Fibroblast of lung (primary cell): ENCODE results near the gene REEP1. TPM values are rescaled to one million over a fixed set of nuclear protein-coding genes. Genes with fewer than 3 reads are reported as not detected.
A peak's percentile ranks its signal among the peaks of the same experiment; 100 is the strongest.
"Not testable (repeated sequence)": the region's sequence is repeated elsewhere in the genome, so short reads cannot be mapped to it uniquely, and the experiment has no call there.

Experiments used
- DNase-seq, 2 donors: peaks; one replicate each; pipeline versions ENCODE4 v3.0.0 to v3.0.0-alpha.2; 2010; ENCODE audit warnings: low read depth in 2 of 2
- H2AFZ ChIP-seq: 2 replicates; pipeline ENCODE4 v1.5.1; 2012; ENCODE audit warnings: low read length, control low read depth, inconsistent platforms
- H3K27ac ChIP-seq: 2 replicates; pipeline ENCODE4 v1.5.1; 2011; ENCODE audit warnings: low read length, control low read depth; ENCODE audit not compliant: insufficient read depth
- H3K27me3 ChIP-seq: 2 replicates; pipeline ENCODE4 v1.5.1; 2011; ENCODE audit warnings: mild to moderate bottlenecking, low read length; ENCODE audit not compliant: control insufficient read depth, insufficient read depth
- H3K36me3 ChIP-seq: 2 replicates; pipeline ENCODE4 v1.5.1; 2011; ENCODE audit warnings: low read length; ENCODE audit not compliant: control insufficient read depth, insufficient read depth
- H3K4me1 ChIP-seq: 2 replicates; pipeline ENCODE4 v1.5.1; 2011; ENCODE audit warnings: low read length; ENCODE audit not compliant: control insufficient read depth, insufficient read depth; ENCODE audit errors: extremely low read depth
- H3K4me2 ChIP-seq: 2 replicates; pipeline ENCODE4 v1.5.1; 2011; ENCODE audit warnings: low read length, control low read depth; ENCODE audit not compliant: insufficient read depth; ENCODE audit errors: extremely low read depth
- H3K4me3 ChIP-seq, 4 experiments: fragments of 200-600 bp in 1 of 4; sonication (generic) in 1 of 4; replicated peaks in 1 of 4; 2 replicates each; pipeline ENCODE4 v1.5.1; 2011 to 2016; ENCODE audit warnings: low read length in 4 of 4, low read depth in 3 of 4, mild to moderate bottlenecking in 3 of 4, control low read depth in 2 of 4, inconsistent platforms in 1 of 4, mixed read lengths in 1 of 4; ENCODE audit not compliant: insufficient read depth in 1 of 4; ENCODE audit errors: control extremely low read depth in 1 of 4
- H3K79me2 ChIP-seq: 2 replicates; pipeline ENCODE4 v1.5.1; 2012; ENCODE audit warnings: mild to moderate bottlenecking, low read length, inconsistent platforms; ENCODE audit not compliant: control insufficient read depth, insufficient read depth
- H3K9ac ChIP-seq: 2 replicates; pipeline ENCODE4 v1.5.1; 2011; ENCODE audit warnings: mild to moderate bottlenecking, low read length, control low read depth; ENCODE audit not compliant: insufficient read depth
- H3K9me3 ChIP-seq: 2 replicates; pipeline ENCODE4 v1.5.1; 2012; ENCODE audit warnings: low read depth, low read length; ENCODE audit not compliant: control insufficient read depth, insufficient read depth
- H4K20me1 ChIP-seq: 2 replicates; pipeline ENCODE4 v1.5.1; 2011; ENCODE audit warnings: low read length; ENCODE audit not compliant: control insufficient read depth, insufficient read depth; ENCODE audit errors: extremely low read depth
- EZH2 ChIP-seq: IDR thresholded peaks from 2 replicates; pipeline ENCODE4 v1.5.1; 2012; ENCODE audit warnings: low read length, control low read depth, mild to moderate bottlenecking; ENCODE audit errors: missing control alignments
- polyA plus RNA-seq, 2 donors: library from polyadenylated mRNA; depleted of rRNA in 1 of 2; stranded (reverse) in 1 of 2; unstranded in 1 of 2; fragments of >200 nt; gene quantifications; 2 replicates each; pipeline ENCODE4 v1.2.1, GENCODE V29; 2011 to 2012; ENCODE audit warnings: missing spikeins in 1 of 2
- total RNA-seq: library from RNA; depleted of rRNA; stranded (reverse); fragments of >200 nt; gene quantifications from 2 replicates; pipeline ENCODE4 v1.2.1, GENCODE V29; 2014
- TF ChIP-seq, protein P1 (sequence below), 2 donors: IDR thresholded peaks in 1 of 2; conservative IDR thresholded peaks in 1 of 2; 1 replicate in 1 of 2; 2 replicates in 1 of 2; pipeline ENCODE4 v1.5.1; 2011 to 2012; ENCODE audit warnings: low read length in 2 of 2, control low read depth in 1 of 2, inconsistent platforms in 1 of 2, low read depth in 1 of 2, mild to moderate bottlenecking in 1 of 2

REEP1 gene
- total and polyA plus RNA-seq, 2 donors (not counting 1 experiment from before 2014, with no cell fraction given): 0.02 TPM; not detected in 1

DNA sequence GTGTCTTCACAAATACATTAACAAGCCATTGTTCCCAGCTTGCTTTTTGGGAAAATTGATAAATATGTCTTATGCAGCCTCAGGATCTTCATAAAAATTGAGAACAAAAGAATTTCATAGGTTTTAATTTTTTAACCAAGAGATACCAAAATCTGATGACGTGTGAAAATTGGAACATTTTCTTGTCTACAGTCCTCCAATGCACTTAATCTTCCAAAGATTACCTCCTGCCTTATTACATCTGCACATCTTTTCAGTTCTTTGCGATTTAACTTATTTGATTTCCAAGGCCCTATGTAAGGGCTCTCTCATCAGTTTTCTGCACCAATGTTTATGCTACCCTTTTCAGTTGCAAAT is 135.1 kb downstream of the REEP1 start:
- no peaks in the 10 kb centered on the region for H3K27me3 ChIP-seq
- no peak overlapping the region for H3K4me2 ChIP-seq
- no peak overlapping the region for H2AFZ ChIP-seq
- H3K36me3 ChIP-seq: peaks cover 3% of the 10 kb centered on the region
- no peak overlapping the region for H3K9ac ChIP-seq
- TF ChIP-seq, protein P1, sequence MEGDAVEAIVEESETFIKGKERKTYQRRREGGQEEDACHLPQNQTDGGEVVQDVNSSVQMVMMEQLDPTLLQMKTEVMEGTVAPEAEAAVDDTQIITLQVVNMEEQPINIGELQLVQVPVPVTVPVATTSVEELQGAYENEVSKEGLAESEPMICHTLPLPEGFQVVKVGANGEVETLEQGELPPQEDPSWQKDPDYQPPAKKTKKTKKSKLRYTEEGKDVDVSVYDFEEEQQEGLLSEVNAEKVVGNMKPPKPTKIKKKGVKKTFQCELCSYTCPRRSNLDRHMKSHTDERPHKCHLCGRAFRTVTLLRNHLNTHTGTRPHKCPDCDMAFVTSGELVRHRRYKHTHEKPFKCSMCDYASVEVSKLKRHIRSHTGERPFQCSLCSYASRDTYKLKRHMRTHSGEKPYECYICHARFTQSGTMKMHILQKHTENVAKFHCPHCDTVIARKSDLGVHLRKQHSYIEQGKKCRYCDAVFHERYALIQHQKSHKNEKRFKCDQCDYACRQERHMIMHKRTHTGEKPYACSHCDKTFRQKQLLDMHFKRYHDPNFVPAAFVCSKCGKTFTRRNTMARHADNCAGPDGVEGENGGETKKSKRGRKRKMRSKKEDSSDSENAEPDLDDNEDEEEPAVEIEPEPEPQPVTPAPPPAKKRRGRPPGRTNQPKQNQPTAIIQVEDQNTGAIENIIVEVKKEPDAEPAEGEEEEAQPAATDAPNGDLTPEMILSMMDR (conservative IDR thresholded peaks at IDR 0.05 in 1 of 2, IDR thresholded peaks at IDR 0.05 in 1 of 2; ENCODE audit: low read depth in 1 of 2, low read length in 2 of 2): no peak
- TF ChIP-seq EZH2: no peak
- no peak for DNase-seq
- no peak overlapping the region for H3K27ac ChIP-seq
- no peaks in the 10 kb centered on the region for H4K20me1 ChIP-seq
- no peaks in the 10 kb centered on the region for H3K9me3 ChIP-seq
- peaks cover 35% of the 10 kb centered on the region for H3K79me2 ChIP-seq
- no peak overlapping the region for H3K4me3 ChIP-seq
- H3K4me1 ChIP-seq: peaks cover 4% of the 10 kb centered on the region

DNA sequence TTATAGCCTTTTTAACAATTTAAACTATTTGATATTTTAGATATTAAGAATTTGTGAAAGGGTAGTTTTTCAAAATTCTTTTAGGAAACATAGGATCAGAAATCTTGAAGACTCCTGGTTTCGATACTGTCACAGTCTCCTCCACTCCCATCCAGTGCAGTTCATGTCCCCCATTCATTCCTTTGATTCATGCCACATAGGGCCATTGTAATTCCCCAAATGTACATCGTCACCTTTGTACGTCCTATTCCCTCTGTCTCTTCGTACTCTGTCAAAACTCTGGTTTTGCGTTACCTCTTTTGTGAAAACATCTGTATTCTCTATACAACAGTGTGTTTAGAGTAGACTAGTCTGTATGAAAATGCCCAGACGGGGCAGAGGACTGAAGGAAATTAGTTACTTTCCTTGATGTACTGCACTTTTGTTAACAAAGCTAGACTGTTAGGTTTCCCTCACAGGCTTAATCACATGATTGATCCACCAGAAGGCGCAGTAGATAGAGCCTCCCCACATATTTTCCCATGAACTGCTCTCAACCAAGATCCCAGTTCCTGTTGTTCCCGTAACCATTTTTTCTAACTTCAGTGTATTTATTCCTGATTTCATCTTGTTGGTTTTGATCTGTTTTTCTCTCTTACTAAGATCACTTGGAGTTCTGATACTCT is 135.6 kb downstream of the REEP1 start:
- H3K4me2 ChIP-seq: peak overlapping the region; percentile 33
- H3K4me1 ChIP-seq: peaks cover 4% of the 10 kb centered on the region
- no peak overlapping the region for H3K27ac ChIP-seq
- no peaks in the 10 kb centered on the region for H3K9me3 ChIP-seq
- H3K36me3 ChIP-seq: peaks cover 3% of the 10 kb centered on the region
- H3K4me3 ChIP-seq: no peak overlapping the region
- H4K20me1 ChIP-seq: no peaks in the 10 kb centered on the region
- no peak overlapping the region for H3K9ac ChIP-seq
- no peaks in the 10 kb centered on the region for H3K27me3 ChIP-seq
- peak overlapping the region; percentile 4 for H2AFZ ChIP-seq
- no peak for TF ChIP-seq EZH2
- TF ChIP-seq, protein P1 (conservative IDR thresholded peaks at IDR 0.05 in 1 of 2, IDR thresholded peaks at IDR 0.05 in 1 of 2; ENCODE audit: low read depth in 1 of 2, low read length in 2 of 2): peak in 1 of 2 donors; percentile 13
- DNase-seq: peak; percentile 35 to 39
- H3K79me2 ChIP-seq: peaks cover 35% of the 10 kb centered on the region

DNA sequence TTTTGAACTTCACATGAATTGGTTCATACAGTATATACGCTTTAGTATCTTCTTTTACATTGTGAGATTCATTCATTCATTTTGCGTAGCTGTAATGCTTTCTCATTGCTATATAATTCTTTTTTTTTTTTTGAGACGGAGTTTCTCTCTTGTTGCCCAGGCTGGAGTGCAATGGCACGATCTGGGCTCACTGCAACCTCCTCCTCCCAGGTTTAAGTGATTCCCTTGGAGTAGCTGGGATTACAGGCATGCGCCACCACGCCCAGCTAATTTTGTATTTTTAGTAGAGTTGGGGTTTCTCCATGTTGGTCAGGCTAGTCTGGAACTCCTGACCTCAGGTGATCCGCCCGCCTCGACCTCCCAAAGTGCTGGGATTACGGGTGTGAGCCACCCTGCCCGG is 136.9 kb downstream of the REEP1 start:
- not testable (repeated sequence) for H3K9me3 ChIP-seq, H3K27me3 ChIP-seq, H3K36me3 ChIP-seq, H3K9ac ChIP-seq, H3K4me1 ChIP-seq, H2AFZ ChIP-seq, H4K20me1 ChIP-seq, DNase-seq, H3K27ac ChIP-seq
- peak overlapping the region; percentile 59 for H3K4me2 ChIP-seq
- H3K4me3 ChIP-seq: peak overlapping the region; percentile 69 to 93 (median 84)
- peaks cover 37% of the 10 kb centered on the region for H3K79me2 ChIP-seq
